Amniotic stem cell (primary cell): ENCODE data around the gene NRN1L.
A peak's percentile ranks its signal among the peaks of the same experiment; 100 is the strongest.

ENCODE experiments used
- DNase-seq: peaks from one replicate; lab custom pipeline; 2025; lab: John Stamatoyannopoulos, UW

The NRN1L gene

DNA sequence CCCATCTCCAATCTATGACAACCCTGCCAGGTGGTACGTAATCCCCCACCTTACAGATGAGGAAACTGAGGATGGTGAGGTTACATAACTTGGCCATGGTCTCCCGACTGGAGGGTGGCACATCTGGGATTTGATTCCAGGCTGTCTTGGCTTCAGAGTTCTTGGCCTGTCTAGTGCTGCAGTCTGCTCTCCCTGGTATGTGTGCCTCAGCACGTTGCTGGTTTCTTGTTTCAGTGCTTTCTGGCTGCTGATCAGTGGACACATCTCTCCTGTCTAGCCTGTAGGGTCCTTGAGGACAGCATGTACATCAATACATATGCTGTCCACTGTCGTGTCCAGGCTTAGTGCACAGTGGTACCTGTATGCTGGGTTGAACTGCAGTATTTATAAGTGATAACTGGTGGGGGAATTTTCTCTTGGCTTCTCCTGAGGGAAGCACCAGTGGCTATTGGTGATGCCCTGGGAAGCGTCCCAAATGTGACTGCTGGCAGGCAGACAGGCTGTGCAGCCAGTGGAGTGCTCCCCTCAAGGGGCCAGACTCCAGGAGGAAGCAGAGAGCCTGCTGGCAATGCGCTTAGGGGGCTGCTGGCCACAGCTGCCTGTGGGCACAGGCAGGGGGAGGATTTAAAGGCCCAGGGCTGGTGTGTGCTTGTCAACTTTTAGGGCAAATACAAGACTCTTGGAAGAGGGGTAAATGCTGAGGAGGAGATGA, 32.6 kb downstream of the NRN1L start:
- DNase-seq = no peak

DNA sequence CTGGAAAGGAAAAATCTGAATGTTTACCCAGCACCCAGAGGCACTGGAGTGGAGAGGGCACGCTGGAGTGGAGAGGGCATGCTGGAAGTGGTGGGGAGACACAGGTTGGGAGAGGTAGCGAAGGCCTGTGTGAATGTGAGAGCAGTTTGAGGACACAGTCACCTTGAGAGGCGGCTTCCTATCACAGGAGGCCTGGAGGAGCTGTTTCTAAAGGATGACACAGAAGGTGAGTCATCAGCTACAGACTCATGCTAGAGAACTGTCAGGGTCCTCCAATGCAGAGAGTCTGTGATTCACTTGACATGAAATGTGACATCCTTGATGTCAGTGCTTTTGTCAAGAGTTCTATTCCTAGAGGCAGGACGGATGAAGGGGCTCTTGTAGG, 33.2 kb downstream of the NRN1L start:
- DNase-seq = peak; percentile 82

DNA sequence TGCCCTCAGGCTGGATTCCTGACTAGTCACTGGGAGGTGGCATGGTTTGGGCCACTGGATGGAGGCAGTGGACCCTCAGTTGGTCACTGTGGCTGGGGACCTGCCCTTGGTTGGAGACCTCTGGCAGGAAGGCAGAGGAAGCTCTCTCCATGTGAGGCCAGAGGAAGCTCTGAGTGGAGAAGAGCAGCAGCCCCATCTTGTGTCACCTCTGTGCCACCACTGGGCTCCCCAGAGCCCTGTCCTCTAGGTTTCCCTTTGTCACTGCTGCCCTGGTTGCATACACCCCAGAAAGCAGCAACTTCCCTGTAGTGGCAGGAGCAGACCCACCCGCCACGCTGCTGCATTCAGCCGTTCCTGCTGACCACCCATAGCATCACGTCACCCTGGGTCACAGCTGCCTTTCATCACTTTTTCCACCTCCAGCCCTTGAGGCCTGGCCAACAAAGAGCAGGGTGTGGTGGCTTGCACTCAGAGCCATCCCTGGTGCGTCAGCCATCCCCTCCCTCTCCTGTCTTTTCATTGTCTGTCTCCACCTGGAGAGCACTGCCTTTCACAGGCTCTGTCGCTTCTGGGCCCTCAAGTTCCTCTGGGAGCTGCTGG, 35.0 kb downstream of the NRN1L start:
- no peak for DNase-seq

DNA sequence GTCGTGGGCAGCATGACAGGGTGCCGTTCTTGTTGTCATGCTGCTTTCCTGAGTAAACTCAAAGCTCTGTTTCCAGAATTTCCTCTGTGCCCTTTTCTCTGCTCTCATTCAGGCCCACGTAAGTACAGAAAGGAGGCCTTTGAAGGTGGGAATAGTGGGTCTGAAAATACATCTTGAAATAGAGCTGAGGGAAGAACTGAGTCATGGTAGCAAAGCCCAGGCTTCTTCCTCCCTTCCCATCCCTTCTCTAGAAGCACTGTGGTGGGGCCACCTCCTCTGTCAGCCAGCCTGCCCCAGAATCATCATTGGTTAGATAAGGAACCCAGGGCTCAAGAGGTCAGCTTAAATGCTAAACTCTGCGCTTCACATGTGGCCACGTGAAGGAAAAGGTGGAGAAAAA, 37.5 kb downstream of the NRN1L start:
- DNase-seq = no peak

DNA sequence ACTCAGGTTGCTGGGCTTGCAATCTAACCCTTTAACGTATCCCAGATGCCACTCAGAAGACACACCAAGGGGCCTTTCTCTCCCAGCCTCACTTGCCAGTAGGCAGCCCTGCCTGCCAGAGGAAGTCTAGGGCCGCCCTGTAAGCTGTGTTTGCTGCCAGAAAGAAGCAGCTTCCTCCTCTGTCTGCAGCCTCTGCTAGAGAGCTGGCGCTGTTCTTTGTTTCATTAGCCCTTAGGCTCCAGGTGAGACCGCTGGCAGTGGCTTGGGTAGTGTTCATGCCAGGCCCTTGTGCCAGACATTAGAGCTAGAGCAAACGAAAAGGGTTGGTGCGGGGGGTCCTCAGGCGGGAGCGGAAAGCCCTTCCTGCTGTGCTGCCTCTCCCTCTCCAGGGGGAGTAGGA, 38.1 kb downstream of the NRN1L start:
- no peak for DNase-seq

DNA sequence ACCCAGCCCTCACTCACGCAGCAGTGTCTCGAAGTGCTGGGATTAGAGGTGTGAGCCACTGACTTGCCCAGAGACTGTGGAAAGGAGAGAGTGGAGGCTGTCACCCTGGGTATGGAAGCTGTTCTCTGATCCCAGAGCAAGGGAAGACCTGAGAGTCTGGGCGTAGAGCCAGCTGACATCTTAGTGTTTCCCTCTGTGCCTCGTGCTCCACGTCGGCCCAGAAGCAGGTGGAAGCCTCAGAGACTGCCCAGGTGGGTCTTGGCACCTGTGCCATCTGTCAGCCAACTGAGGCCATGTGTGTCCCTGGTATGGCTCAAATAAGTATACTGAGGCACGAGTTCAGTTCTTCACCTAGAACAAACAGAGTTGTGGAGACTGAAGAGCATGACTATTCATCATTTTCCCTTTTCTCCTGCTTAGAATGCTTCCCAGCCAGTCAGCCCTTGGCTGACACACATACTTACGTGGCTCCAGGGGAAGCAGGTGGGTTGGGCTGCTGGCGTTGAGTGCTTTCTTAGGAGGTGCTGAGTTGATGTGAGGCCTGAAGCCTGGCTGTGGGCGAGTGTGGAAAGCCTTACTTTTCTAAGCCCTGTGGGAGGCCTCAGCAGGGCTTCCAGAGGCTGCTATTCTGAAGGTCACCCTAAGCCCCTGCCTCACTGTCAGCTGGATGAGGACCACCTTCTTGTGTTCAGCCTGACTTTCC, 38.9 kb downstream of the NRN1L start:
- DNase-seq = no peak

DNA sequence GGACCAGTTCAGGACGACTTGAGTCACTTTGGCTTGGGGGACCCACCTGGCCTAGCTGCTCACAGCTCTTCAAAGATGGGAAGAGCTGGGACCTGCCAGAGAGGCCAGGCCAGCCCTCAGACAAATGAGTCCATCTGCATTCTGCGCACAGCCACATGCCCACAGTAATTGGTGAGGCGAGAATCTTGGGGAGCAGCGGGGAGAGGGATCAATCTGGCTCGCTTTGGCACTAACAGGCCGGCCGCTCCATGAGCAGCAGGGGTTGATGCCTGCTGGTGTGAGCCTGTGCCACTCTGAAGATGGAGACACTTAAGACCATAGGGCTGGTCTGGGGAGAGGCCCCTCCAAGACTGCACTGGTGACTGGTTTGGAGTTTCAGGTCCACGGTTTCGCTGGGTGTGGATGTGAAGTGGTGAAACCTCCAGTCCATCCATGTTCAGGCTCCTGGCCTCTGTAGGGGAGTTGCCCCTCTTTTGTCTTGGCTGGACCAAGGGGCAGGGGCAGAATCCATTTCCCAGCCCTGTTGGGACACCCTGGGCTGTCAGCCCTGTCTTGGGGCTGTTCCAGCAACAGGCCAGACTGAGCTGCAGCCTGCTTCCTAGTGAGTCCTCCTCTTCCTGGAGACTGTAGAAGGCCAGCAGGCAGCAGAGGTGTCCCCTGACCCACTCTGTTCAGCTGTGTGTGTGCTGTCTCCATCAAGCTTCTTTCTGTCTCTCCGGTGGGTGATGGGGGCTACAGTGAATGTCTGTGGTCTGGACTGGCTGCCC, 39.6 kb downstream of the NRN1L start:
- no peak for DNase-seq

DNA sequence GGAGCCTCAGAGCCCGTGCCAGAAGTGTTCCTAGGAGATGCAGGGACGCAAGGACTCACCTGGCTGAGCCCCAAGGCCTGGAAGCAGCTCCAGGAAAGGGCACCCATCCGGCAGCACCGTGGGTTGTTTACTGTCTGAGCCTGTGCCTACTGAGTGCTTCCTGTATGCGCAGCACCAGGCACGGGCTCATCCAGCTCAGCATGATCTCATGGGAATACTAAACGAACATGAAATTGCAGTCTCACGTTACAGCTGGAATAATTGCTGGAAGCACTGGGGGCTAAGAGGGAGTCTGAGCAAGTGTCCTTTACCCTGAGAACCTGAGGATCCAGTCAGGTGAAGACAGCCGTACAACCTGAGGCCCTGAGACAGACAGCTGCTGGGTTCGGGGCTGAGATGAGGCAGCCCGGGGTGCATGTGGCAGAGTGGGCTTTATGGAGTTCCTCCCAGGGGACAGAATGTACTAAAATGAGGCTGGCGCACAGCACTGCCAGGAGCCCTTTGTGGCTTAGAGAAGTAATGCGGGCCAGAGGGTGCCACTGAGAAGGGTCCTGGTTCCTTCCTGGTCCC, 41.6 kb downstream of the NRN1L start:
- DNase-seq = no peak

DNA sequence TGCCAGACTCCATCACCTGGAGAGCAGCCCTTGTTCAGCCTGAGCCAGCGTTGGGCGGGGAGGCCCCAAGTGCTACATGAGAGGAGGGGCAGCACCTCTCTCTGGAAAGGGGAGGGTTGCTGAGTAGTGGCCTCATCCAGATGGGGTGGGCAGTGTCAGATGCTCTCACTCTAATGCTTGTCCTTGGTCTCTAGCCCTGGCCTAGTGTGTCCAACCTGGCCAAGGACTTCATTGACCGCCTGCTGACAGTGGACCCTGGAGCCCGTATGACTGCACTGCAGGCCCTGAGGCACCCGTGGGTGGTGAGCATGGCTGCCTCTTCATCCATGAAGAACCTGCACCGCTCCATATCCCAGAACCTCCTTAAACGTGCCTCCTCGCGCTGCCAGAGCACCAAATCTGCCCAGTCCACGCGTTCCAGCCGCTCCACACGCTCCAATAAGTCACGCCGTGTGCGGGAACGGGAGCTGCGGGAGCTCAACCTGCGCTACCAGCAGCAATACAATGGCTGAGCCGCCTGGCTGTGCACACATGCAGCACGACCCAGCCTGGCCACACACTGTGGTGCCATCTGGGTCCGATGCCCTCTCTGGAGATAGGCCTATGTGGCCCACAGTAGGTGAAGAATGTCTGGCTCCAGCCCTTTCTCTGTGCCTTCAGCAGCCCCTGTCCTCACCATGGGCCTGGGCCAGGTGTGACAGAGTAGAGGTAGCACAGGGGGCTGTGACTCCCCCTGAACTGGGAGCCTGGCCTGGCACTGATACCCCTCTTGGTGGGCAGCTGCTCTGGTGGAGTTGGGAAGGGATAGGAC, 42.7 kb downstream of the NRN1L start:
- DNase-seq = no peak

DNA sequence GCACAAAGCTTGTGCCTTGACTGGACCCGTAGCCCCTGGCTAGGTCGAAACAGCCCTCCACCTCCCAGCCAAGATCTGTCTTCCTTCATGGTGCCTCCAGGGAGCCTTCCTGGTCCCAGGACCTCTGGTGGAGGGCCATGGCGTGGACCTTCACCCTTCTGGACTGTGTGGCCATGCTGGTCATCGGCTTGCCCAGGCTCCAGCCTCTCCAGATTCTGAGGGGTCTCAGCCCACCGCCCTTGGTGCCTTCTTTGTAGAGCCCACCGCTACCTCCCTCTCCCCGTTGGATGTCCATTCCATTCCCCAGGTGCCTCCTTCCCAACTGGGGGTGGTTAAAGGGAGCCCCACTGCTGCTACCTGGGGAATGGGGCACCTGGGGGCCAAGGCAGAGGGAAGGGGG, 43.5 kb downstream of the NRN1L start:
- no peak for DNase-seq

DNA sequence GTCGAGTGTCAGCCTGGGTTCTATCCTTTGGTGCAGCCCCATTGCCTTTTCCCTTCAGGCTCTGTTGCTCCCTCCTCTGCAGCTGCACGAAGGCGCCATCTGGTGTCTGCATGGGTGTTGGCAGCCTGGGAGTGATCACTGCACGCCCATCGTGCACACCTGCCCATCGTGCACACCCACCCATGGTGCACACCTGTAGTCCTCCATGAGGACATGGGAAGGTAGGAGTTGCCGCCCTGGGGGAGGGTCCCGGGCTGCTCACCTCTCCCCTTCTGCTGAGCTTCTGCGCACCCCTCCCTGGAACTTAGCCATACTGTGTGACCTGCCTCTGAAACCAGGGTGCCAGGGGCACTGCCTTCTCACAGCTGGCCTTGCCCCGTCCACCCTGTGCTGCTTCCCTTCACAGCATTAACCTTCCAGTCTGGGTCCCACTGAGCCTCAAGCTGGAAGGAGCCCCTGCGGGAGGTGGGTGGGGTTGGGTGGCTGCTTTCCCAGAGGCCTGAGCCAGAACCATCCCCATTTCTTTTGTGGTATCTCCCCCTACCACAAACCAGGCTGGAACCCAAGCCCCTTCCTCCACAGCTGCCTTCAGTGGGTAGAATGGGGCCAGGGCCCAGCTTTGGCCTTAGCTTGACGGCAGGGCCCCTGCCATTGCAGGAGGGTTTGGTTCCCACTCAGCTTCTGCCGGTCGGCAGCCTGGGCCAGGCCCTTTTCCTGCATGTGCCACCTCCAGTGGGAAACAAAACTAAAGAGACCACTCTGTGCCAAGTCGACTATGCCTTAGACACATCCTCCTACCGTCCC, 44.1 kb downstream of the NRN1L start:
- peak; percentile 28 for DNase-seq

DNA sequence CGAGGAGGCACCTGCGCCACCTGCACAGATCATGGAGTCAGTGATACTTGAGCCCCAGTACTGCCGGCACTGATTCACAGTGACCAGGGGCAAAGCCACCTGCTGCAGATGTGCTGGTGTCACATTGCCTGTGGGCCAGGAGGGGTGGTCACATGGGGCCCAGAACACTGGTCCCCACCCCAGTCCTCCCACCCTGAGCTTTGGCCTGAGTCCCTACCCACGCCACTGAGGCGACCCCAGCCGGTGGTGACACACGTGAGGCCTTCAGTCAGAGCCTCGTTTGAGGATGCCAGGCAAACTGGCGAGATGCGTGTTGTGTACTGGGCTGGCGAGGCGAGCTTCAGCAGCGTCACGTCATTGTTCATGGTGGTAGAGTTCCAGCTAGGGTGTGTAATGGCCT, 45.5 kb downstream of the NRN1L start:
- no peak for DNase-seq

DNA sequence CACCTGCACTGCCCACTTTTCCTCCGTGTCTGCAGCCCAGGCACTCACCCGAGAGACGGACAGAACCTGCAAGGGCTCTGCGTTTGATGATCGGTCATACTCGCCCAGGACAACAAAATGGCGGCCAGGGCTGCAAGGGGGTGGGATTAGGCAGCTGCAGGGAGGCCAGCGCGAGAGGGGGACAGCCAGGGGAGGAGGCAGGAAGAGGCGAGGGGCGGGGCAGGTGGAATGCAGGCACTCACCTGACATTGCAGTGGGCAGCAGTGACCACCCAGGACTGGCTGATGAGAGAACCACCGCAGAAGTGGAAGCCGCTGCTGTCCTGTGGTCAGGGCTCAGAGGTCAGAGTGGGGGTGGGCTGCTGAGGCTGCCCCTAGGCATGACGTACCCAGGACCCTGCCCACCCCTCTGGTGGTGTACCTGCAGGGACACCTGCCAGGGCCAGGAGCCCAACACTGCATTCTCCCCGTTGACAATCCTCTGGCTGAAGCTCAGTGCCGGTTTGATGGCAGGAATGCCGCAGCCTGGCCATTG, 46.1 kb downstream of the NRN1L start:
- no peak for DNase-seq

DNA sequence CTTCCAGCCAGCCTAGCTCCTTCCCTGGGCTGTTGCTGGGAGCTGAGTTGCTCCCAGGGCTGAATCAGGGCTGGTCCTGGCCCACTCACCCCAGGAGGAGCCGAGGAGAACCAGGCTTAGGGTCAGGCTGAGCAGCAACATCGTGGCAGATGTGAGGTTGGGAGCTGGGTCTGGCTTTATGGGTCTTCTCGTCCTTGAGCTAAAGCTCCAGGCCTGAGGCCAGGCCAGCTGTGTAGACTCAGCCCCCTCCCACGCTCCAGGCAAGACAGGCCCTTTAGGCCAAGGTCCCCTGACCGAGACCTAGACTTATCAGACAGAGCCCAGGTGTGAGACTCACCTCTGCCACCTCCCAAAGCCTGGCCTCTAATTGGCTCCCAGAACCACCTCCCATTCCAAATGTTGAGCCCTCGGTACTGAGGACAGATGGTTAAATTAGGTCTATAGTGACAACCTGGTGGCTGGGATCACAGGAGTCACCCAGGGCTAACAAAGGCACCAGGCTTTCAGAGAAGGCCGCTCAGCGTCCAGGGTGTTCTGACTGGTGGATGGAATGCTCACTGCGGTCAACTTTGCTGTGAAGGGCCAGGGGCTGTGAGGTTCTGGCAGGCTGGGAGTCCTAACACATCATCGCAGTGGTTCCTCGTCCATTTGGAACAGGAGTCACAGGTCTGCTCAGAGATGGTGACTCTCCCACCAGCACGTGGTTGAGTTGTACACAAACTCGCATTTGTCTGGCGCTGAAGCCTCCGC, 47.2 kb downstream of the NRN1L start, which contains the start of gene CTRL:
Gene CTRL (minus strand): TSS at position 151 of the 750 bp plus-strand sequence. CDS start 10 bp downstream, at position 141.
- no peak for DNase-seq

DNA sequence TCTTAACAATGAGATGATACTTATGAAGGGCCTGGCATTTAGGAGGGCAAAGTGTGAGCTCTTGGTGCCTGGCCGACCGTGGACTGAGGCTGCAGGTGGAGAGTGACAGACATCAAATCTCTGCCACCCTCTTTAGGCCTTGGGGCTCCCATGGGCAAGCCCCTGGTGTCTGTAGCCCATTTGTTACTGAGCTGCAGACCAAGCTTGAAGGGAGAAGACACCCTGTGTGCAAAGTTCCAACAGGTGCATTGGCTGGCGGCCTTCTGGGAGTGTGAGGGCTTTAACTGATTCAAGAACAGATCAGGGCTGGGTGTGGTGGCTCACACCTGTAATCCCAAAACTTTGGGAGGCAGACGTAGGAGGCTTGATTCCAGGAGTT, 47.8 kb downstream of the NRN1L start:
- DNase-seq = no peak

DNA sequence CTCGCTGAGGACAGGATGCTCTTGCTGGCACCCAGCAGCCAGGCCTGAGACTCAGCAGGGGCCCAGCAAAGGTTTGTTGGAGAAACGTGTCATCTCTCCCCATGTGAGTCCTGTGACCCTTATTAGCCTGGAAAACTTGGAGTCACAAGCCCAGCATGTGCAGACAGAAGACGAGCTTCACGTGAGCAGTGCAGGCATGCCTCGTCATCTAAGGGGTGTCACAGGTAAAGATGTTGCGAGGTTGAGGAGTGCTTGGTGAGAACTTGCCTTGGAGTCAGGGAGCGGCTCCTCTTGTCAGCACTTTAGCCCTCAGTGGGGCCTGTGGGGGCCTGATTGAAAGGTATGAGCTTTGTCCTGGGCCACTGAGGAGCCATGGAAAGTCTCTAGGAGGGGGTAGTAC, 49.1 kb downstream of the NRN1L start:
- DNase-seq = no peak

DNA sequence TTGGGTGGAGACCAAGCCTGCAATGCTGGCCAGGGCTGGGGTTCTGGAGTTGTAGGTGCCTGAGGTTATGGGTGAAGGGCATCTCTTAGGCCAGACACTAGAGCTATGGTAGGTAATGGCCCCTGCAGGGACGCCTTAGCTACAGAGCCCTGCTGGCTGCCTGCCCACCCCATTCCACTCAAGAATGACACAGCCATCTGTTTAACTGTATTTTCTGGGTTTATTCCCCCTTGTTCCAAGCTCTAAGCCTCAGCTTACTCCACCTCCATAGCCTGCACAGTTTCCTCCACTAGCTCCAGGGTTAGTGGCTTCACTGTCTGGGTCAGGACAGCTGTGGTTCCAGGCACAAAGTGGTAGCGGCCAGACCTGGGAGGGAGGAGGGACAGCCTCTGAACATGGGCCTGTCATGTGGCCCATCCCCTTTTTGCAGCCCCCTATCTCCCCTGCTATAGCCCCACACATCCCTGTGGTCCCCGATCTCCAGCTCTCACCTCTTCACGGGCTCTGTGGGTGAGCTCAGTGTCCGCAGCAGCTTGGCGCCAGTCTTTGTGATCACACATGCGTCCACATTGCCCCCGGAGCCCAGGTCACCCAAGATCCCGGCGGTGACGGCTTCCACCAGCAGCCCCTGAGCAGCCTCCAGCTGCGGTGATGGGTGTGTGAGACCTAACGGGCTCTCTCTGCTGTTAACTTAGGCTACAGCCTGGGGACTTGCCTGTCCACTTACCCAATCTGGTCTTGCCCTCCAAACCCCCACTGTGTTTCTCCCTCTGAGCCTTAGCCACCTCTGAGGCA, 49.8 kb downstream of the NRN1L start:
- no peak for DNase-seq

DNA sequence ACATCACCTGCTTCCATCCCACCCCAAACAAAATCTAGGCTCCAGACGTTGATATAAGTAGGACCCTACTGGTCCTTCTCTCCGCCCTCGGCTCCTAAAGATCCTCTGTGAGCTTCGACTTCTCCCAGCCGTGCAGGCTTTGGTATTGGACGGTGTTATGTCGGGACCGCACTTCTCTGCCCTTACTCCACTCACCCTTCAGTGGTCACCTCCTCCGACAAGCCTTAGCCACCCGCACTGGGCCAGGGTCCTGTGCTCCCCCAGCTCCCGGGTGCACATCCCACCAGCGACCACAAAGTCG, 50.4 kb downstream of the NRN1L start:
- no peak for DNase-seq
